SK-N-SH treated with all-trans-retinoic acid at 6 μM for 48 hours (cell line): ENCODE results near the gene PLCB1.

Source experiments
- ATAC-seq: fragments of 200-7000 bp; cut with Tn5 transposase; 3 replicates; pipeline ENCODE4 v1.9.1; 2020; ENCODE audit warnings: mild to moderate bottlenecking, moderate library complexity
- ARNTL ChIP-seq: fragments of 450-650 bp; formaldehyde crosslinking; IDR thresholded peaks from 2 replicates; pipeline ENCODE4 v1.5.0; 2020; ENCODE audit warnings: low read depth, mild to moderate bottlenecking, moderate library complexity, borderline replicate concordance
- BACH2 ChIP-seq: fragments of 250-450 bp; sonication (Bioruptor Pico); IDR thresholded peaks from 2 replicates; pipeline ENCODE4 v1.9.0; 2021; ENCODE audit warnings: mild to moderate bottlenecking, borderline replicate concordance
- CREB5 ChIP-seq: fragments of 250-450 bp; sonication (Bioruptor Pico); IDR thresholded peaks from 2 replicates; pipeline ENCODE4 v1.5.1; 2020; ENCODE audit warnings: low read depth, mild to moderate bottlenecking, moderate library complexity
- CSDC2 ChIP-seq: fragments of 250-450 bp; sonication (Bioruptor Pico); IDR thresholded peaks from 2 replicates; pipeline ENCODE4 v1.5.0; 2020; ENCODE audit warnings: mild to moderate bottlenecking, moderate library complexity
- ESRRG ChIP-seq: fragments of 250-450 bp; sonication (Bioruptor Pico); IDR thresholded peaks from 2 replicates; pipeline ENCODE4 v1.6.1; 2021; ENCODE audit warnings: mild to moderate bottlenecking
- ISL1 ChIP-seq: fragments of 250-450 bp; sonication (Bioruptor Pico); IDR thresholded peaks from 2 replicates; pipeline ENCODE4 v2.1.2; 2022; ENCODE audit warnings: mild to moderate bottlenecking, moderate library complexity
- OSR1 ChIP-seq: fragments of 250-450 bp; sonication (Bioruptor Pico); IDR thresholded peaks from 2 replicates; pipeline ENCODE4 v1.8.0; 2022; ENCODE audit warnings: moderate library complexity, mild to moderate bottlenecking, inconsistent platforms
- POU6F1 ChIP-seq: fragments of 250-450 bp; sonication (Bioruptor Pico); IDR thresholded peaks from 2 replicates; pipeline ENCODE4 v1.8.0; 2021; ENCODE audit warnings: low read depth, mild to moderate bottlenecking, moderate library complexity, borderline replicate concordance
- PPARA ChIP-seq: fragments of 250-450 bp; sonication (Bioruptor Pico); IDR thresholded peaks from 2 replicates; pipeline ENCODE4 v1.5.0; 2020; ENCODE audit warnings: mild to moderate bottlenecking, borderline replicate concordance
- TCF4 ChIP-seq: fragments of 250-450 bp; sonication (Bioruptor Pico); IDR thresholded peaks from 2 replicates; pipeline ENCODE4 v1.8.0; 2021; ENCODE audit warnings: mild to moderate bottlenecking, moderate library complexity, borderline replicate concordance
- TOX ChIP-seq: fragments of 250-450 bp; sonication (Bioruptor Pico); IDR thresholded peaks from 2 replicates; pipeline ENCODE4 v1.8.0; 2021; ENCODE audit warnings: mild to moderate bottlenecking, moderate library complexity, borderline replicate concordance
- TSHZ2 ChIP-seq: fragments of 250-450 bp; sonication (Bioruptor Pico); IDR thresholded peaks from 2 replicates; pipeline ENCODE4 v1.5.0; 2020; ENCODE audit warnings: mild to moderate bottlenecking, moderate library complexity
- ZFP3 ChIP-seq: fragments of 250-450 bp; sonication (Bioruptor Pico); IDR thresholded peaks from 2 replicates; pipeline ENCODE4 v1.5.0; 2020; ENCODE audit warnings: mild to moderate bottlenecking, moderate library complexity
- ZFP30 ChIP-seq: fragments of 450-650 bp; formaldehyde crosslinking; IDR thresholded peaks from 2 replicates; pipeline ENCODE4 v1.5.0; 2022; ENCODE audit warnings: mild to moderate bottlenecking, moderate library complexity
- ZNF565 ChIP-seq: fragments of 450-650 bp; formaldehyde crosslinking; conservative IDR thresholded peaks from 2 replicates; pipeline ENCODE4 v1.5.0; 2020; ENCODE audit warnings: low read depth, mild to moderate bottlenecking, moderate library complexity
- ZNF70 ChIP-seq: fragments of 450-650 bp; formaldehyde crosslinking; IDR thresholded peaks from 2 replicates; pipeline ENCODE4 v1.5.0; 2020; ENCODE audit warnings: mild to moderate bottlenecking, moderate library complexity
- ZNF8 ChIP-seq: fragments of 450-650 bp; formaldehyde crosslinking; IDR thresholded peaks from 2 replicates; pipeline ENCODE4 v1.5.0; 2020; ENCODE audit warnings: mild to moderate bottlenecking, moderate library complexity
- TF ChIP-seq, protein P1 (sequence below): fragments of 250-450 bp; sonication (Bioruptor Pico); IDR thresholded peaks from 2 replicates; pipeline ENCODE4 v1.8.0; 2020; ENCODE audit warnings: mild to moderate bottlenecking, moderate library complexity, borderline replicate concordance
- TF ChIP-seq, protein P2 (sequence below): fragments of 250-450 bp; sonication (Bioruptor Pico); IDR thresholded peaks from 2 replicates; pipeline ENCODE4 v1.5.1; 2021; ENCODE audit warnings: mild to moderate bottlenecking, moderate library complexity

Gene PLCB1

GRCh38 chr20:8242827-8243724 is 111.0 kb downstream of the PLCB1 start:
- TF ChIP-seq ZNF8 (CRISPR knock-in tag) = no peak
- TF ChIP-seq, protein P1, sequence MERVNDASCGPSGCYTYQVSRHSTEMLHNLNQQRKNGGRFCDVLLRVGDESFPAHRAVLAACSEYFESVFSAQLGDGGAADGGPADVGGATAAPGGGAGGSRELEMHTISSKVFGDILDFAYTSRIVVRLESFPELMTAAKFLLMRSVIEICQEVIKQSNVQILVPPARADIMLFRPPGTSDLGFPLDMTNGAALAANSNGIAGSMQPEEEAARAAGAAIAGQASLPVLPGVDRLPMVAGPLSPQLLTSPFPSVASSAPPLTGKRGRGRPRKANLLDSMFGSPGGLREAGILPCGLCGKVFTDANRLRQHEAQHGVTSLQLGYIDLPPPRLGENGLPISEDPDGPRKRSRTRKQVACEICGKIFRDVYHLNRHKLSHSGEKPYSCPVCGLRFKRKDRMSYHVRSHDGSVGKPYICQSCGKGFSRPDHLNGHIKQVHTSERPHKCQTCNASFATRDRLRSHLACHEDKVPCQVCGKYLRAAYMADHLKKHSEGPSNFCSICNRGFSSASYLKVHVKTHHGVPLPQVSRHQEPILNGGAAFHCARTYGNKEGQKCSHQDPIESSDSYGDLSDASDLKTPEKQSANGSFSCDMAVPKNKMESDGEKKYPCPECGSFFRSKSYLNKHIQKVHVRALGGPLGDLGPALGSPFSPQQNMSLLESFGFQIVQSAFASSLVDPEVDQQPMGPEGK (CRISPR knock-in tag) = no peak
- no peak for TF ChIP-seq BACH2 (CRISPR knock-in tag)
- peak; percentile 53 for TF ChIP-seq ISL1 (CRISPR knock-in tag)
- ATAC-seq = peak; percentile 82

GRCh38 chr20:8244637-8245036 is 112.6 kb downstream of the PLCB1 start:
- ATAC-seq = peak; percentile 24; the same call in 2 of the 3 replicates
- no peak for TF ChIP-seq CREB5 (CRISPR knock-in tag)
- no peak for TF ChIP-seq ESRRG (CRISPR knock-in tag)
- no peak for TF ChIP-seq POU6F1 (CRISPR knock-in tag)
- TF ChIP-seq ZNF70 (CRISPR knock-in tag) = no peak
- TF ChIP-seq, protein P2, sequence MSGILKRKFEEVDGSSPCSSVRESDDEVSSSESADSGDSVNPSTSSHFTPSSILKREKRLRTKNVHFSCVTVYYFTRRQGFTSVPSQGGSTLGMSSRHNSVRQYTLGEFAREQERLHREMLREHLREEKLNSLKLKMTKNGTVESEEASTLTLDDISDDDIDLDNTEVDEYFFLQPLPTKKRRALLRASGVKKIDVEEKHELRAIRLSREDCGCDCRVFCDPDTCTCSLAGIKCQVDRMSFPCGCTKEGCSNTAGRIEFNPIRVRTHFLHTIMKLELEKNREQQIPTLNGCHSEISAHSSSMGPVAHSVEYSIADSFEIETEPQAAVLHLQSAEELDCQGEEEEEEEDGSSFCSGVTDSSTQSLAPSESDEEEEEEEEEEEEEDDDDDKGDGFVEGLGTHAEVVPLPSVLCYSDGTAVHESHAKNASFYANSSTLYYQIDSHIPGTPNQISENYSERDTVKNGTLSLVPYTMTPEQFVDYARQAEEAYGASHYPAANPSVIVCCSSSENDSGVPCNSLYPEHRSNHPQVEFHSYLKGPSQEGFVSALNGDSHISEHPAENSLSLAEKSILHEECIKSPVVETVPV (CRISPR knock-in tag) = no peak
- TF ChIP-seq TSHZ2 (CRISPR knock-in tag) = no peak
- TF ChIP-seq ARNTL = no peak
- TF ChIP-seq ZFP3 (CRISPR knock-in tag) = no peak
- TF ChIP-seq ZFP30 (CRISPR knock-in tag) = no peak
- no peak for TF ChIP-seq ISL1 (CRISPR knock-in tag)
- no peak for TF ChIP-seq BACH2 (CRISPR knock-in tag)
- TF ChIP-seq TOX = no peak

GRCh38 chr20:8246153-8246552 is 114.1 kb downstream of the PLCB1 start:
- TF ChIP-seq CSDC2 (CRISPR knock-in tag) = no peak
- no peak for TF ChIP-seq ZNF70 (CRISPR knock-in tag)
- no peak for TF ChIP-seq TCF4 (CRISPR knock-in tag)
- no peak for TF ChIP-seq ARNTL
- TF ChIP-seq ZNF565 (CRISPR knock-in tag) = no peak
- TF ChIP-seq ZFP3 (CRISPR knock-in tag) = no peak
- TF ChIP-seq, all 23 proteins: peak for 0
- no peak for ATAC-seq

DNA sequence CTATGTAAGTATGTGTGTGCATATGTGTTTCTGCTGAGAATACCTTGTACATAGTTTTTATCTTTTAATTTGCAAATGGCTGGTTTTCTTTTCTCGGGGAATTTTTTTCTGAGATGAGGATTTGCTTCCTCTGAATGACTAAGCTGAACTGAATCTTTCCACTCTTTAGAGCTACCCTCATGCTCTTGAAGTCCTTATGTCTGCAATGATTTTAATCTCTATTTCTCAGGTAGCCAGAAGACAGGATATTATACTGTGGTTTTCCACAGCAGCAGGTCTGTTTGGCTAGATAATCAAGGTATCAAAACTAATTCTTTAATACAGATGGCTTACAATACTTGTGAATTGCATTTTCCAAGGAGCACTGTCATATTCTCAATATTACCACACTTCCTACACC is 114.7 kb downstream of the PLCB1 start:
- ATAC-seq = no peak
- TF ChIP-seq ESRRG (CRISPR knock-in tag) (no peak), BACH2 (CRISPR knock-in tag) (no peak), OSR1 (CRISPR knock-in tag) (no peak), PPARA (CRISPR knock-in tag) (no peak), ZNF565 (CRISPR knock-in tag) (no peak), CSDC2 (CRISPR knock-in tag) (no peak), POU6F1 (CRISPR knock-in tag) (no peak)
- TF ChIP-seq, protein P1 (CRISPR knock-in tag) = no peak
